ENCODE measurements around the gene SLC35F4. TPM values are rescaled to one million over a fixed set of nuclear protein-coding genes. Genes with fewer than 3 reads are reported as not detected.

SLC35F4 gene
- total RNA-seq, 1 donor from 2014 or later = not detected

DNA sequence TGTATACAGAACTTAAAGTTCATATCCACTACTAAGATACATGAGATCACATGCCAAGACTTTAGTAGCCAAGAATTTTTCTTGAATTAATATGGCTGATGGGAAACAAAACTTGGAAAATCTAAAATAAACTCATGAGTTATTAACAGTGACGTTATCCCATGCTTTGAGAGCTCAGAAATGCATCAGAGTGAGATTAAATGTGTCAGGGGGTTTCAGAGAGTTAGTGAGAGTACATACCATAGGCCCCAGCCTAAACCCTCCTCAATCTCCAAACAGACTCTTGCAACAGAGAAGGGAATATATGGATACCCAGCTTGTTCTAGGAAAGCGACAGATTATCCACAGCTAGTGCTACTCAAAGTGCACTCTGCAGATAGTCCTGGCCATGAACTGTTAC is 19.3 kb downstream of the SLC35F4 start:
- H3K36me3 Mint-ChIP-seq (ENCODE audit: unreplicated experiment) = no peaks in the 10 kb centered on the region
- no peaks in the 10 kb centered on the region for H3K9me3 Mint-ChIP-seq (ENCODE audit: unreplicated experiment)
- no peaks in the 10 kb centered on the region for H3K27me3 Mint-ChIP-seq (ENCODE audit: unreplicated experiment)
- TF ChIP-seq, protein P1, sequence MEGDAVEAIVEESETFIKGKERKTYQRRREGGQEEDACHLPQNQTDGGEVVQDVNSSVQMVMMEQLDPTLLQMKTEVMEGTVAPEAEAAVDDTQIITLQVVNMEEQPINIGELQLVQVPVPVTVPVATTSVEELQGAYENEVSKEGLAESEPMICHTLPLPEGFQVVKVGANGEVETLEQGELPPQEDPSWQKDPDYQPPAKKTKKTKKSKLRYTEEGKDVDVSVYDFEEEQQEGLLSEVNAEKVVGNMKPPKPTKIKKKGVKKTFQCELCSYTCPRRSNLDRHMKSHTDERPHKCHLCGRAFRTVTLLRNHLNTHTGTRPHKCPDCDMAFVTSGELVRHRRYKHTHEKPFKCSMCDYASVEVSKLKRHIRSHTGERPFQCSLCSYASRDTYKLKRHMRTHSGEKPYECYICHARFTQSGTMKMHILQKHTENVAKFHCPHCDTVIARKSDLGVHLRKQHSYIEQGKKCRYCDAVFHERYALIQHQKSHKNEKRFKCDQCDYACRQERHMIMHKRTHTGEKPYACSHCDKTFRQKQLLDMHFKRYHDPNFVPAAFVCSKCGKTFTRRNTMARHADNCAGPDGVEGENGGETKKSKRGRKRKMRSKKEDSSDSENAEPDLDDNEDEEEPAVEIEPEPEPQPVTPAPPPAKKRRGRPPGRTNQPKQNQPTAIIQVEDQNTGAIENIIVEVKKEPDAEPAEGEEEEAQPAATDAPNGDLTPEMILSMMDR (IDR thresholded peaks at IDR 0.05; ENCODE audit: partially characterized antibody, unreplicated experiment) = no peak
- no peak overlapping the region for H3K4me3 Mint-ChIP-seq (ENCODE audit: unreplicated experiment)
- H3K4me1 Mint-ChIP-seq (ENCODE audit: low read depth, unreplicated experiment) = no peaks in the 10 kb centered on the region
- DNase-seq = no peak
- H3K27ac Mint-ChIP-seq (ENCODE audit: unreplicated experiment) = no peak overlapping the region

DNA sequence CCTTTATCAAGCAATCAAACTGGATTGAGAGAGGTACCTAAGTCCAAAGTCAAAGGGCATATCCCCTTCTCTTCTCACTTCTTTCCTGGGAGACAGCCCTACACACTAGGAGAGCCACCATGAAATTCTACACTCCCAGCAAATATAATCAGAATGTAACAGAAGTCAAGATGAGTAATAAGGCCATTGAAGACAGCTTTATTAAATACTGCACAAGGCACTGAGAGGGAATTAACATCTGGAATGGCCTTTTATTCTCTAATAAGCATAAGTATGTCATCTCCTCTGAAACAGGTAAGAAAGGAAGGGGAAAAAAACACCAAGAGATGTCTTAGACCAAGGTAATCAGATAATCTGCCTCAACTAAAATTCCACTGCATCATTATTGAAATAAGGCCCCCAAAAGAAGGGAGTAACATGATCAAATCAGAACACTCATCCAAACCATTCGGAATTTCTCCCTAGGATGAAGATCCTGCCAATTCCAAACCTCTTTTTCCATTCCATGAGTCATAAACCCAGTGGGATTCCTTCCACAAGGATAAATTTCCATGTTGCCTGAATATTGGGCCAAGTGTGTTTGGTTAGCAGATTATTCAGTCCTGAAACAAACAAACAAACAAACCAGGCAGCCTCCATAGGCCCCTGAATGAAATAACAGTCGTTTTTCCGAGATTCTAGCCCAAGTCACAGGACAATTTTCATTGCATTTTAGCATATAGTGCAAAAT is 19.9 kb downstream of the SLC35F4 start:
- Mint-ChIP-seq H3K4me1 (ENCODE audit: low read depth, unreplicated experiment) (no peaks in the 10 kb centered on the region), H3K27me3 (ENCODE audit: unreplicated experiment) (no peaks in the 10 kb centered on the region), H3K9me3 (ENCODE audit: unreplicated experiment) (no peaks in the 10 kb centered on the region), H3K4me3 (ENCODE audit: unreplicated experiment) (no peak overlapping the region), H3K27ac (ENCODE audit: unreplicated experiment) (no peak overlapping the region), H3K36me3 (ENCODE audit: unreplicated experiment) (no peaks in the 10 kb centered on the region)
- TF ChIP-seq, protein P1 (IDR thresholded peaks at IDR 0.05; ENCODE audit: partially characterized antibody, unreplicated experiment) = no peak
- no peak for DNase-seq

DNA sequence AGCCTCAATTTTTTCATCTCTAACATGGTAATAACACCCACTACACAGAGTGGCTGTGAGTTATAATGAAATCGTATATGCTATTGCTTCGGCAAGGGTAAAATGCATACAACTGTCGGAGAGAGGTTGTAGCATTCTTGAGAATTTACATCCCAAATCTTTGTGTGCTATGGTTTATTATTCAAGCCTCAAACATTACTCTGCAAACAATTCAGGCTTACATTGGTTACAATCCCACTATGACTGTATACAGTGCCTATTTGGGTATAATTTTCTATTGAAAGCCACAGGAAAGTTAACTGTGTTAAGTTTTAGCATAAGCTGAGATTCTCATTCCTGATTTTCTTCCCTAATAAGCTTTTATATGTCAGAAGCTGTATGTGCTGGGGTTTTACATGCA is 20.6 kb downstream of the SLC35F4 start:
- H3K9me3 Mint-ChIP-seq (ENCODE audit: unreplicated experiment) = no peaks in the 10 kb centered on the region
- H3K27me3 Mint-ChIP-seq (ENCODE audit: unreplicated experiment) = no peaks in the 10 kb centered on the region
- H3K4me1 Mint-ChIP-seq (ENCODE audit: low read depth, unreplicated experiment) = no peaks in the 10 kb centered on the region

DNA sequence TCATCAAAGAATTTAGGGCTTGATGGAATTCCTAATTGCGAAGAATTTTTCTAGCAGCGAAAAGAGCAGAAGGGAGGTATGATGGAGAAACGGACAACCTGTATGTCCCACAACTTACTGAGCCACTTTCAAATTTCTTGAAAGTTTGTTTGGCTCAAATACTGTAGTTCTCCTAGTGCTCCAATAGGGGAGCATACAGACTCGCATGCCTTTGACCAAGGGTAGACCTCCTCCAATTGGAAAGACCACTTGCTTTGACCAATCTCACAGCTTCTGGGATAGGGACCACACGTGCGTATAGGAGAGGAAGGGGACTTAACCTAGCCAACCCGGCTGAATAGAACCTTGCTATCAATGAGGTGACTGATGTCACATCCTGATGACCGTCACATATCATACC is 28.6 kb downstream of the SLC35F4 start:
- H3K4me3 Mint-ChIP-seq (ENCODE audit: unreplicated experiment) = no peak overlapping the region
- DNase-seq = no peak
- peaks cover 2% of the 10 kb centered on the region for H3K9me3 Mint-ChIP-seq (ENCODE audit: unreplicated experiment)
- TF ChIP-seq, protein P1 (IDR thresholded peaks at IDR 0.05; ENCODE audit: partially characterized antibody, unreplicated experiment) = no peak
- peaks cover 1% of the 10 kb centered on the region for H3K27me3 Mint-ChIP-seq (ENCODE audit: unreplicated experiment)
- H3K36me3 Mint-ChIP-seq (ENCODE audit: unreplicated experiment) = no peaks in the 10 kb centered on the region
- no peaks in the 10 kb centered on the region for H3K4me1 Mint-ChIP-seq (ENCODE audit: low read depth, unreplicated experiment)
- no peak overlapping the region for H3K27ac Mint-ChIP-seq (ENCODE audit: unreplicated experiment)

More for the DNA sequence above, 20.6 kb downstream of the SLC35F4 start:
- Mint-ChIP-seq H3K4me3 (ENCODE audit: unreplicated experiment) (no peak overlapping the region), H3K36me3 (ENCODE audit: unreplicated experiment) (no peaks in the 10 kb centered on the region), H3K27ac (ENCODE audit: unreplicated experiment) (no peak overlapping the region)
- DNase-seq = no peak
- TF ChIP-seq, protein P1 (IDR thresholded peaks at IDR 0.05; ENCODE audit: partially characterized antibody, unreplicated experiment) = no peak

DNA sequence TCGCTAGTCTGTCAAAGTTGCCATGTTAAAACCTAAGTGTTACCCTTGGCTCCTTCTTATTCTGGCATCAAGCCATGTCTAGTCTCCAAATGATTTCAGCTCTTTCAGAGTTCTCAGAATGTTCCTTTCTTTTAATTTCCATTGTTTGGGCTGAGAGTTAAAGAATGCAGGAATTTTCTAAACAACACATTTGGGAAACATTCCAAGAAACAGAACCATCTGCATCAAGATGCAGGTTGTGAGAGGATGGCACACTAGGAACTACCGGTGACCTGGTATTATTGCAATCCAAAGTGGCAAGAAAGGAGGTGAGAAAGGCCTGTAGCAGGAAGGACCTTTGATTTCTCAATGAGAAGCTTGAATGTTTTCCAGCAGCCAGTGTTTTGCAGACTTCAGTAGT is 30.1 kb downstream of the SLC35F4 start:
- H3K4me3 Mint-ChIP-seq (ENCODE audit: unreplicated experiment) = no peak overlapping the region
- H3K27me3 Mint-ChIP-seq (ENCODE audit: unreplicated experiment) = peaks cover 1% of the 10 kb centered on the region
- H3K27ac Mint-ChIP-seq (ENCODE audit: unreplicated experiment) = no peak overlapping the region
- H3K4me1 Mint-ChIP-seq (ENCODE audit: low read depth, unreplicated experiment) = no peaks in the 10 kb centered on the region
- TF ChIP-seq, protein P1 (IDR thresholded peaks at IDR 0.05; ENCODE audit: partially characterized antibody, unreplicated experiment) = no peak
- no peaks in the 10 kb centered on the region for H3K36me3 Mint-ChIP-seq (ENCODE audit: unreplicated experiment)
- peaks cover 2% of the 10 kb centered on the region for H3K9me3 Mint-ChIP-seq (ENCODE audit: unreplicated experiment)
- DNase-seq = no peak
